ENCODE data around the gene EMP1. TPM values are rescaled to one million over a fixed set of nuclear protein-coding genes. Genes with fewer than 3 reads are reported as not detected.
A peak's percentile ranks its signal among the peaks of the same experiment; 100 is the strongest.

The EMP1 gene
- total and polyA plus RNA-seq, 2 experiments from 2014 or later, result 0.07 to 0.39 TPM

GRCh38 chr12:13228579-13228978 lies 32.1 kb downstream of the EMP1 start:
- Histone ChIP-seq H3K27me3 (ENCODE audit: insufficient read depth) (no peaks in the 10 kb centered on the region), H3K9me2 (ENCODE audit: insufficient read depth) (peaks cover 2% of the 10 kb centered on the region), H3K4me2 (no peak overlapping the region), H4K20me1 (replicated peaks; ENCODE audit: insufficient read depth) (no peaks in the 10 kb centered on the region), H3K36me3 (ENCODE audit: insufficient read depth) (no peaks in the 10 kb centered on the region), H2AFZ (no peak overlapping the region), H3K4me1 (ENCODE audit: insufficient read depth) (no peaks in the 10 kb centered on the region), H3K27ac (ENCODE audit: low read depth) (no peak overlapping the region), H3F3A (replicated peaks; ENCODE audit: low read depth) (no peaks in the 10 kb centered on the region), H3K4me3 (no peak overlapping the region), H3K79me2 (replicated peaks; ENCODE audit: insufficient read depth) (no peaks in the 10 kb centered on the region)
- no peak overlapping the region for H3K27ac Mint-ChIP-seq
- H3K4me1 Mint-ChIP-seq, result peaks cover 2% of the 10 kb centered on the region; the same call in 2 of the 3 replicates
- 0 out of 3 replicates have a peak, but pooled peaks cover 4% of the 10 kb centered on the region for H3K36me3 Mint-ChIP-seq (ENCODE audit: low read depth)
- peaks cover 5% of the 10 kb centered on the region for H3K27me3 Mint-ChIP-seq (ENCODE audit: insufficient read depth, low read depth, poor library complexity)
- no peak for TF ChIP-seq JUNB (IDR thresholded peaks at IDR 0.05; ENCODE audit: unreplicated experiment)
- peaks cover 7% of the 10 kb centered on the region; the same call in 1 of the 3 replicates for H3K9me3 Mint-ChIP-seq
- no peak for DNase-seq (ENCODE audit: low spot score)
- no peak overlapping the region for H3K4me3 Mint-ChIP-seq
- ATAC-seq, result no peak

GRCh38 chr12:13229504-13229903 lies 33.0 kb downstream of the EMP1 start:
- DNase-seq (ENCODE audit: low spot score) (peak; percentile 15), ATAC-seq (0 out of 3 replicates have a peak, but pooled peaks have one; percentile 24)
- Mint-ChIP-seq H3K9me3 (peaks cover 7% of the 10 kb centered on the region; the same call in 1 of the 3 replicates), H3K4me3 (no peak overlapping the region), H3K27ac (no peak overlapping the region), H3K36me3 (ENCODE audit: low read depth) (0 out of 3 replicates have a peak, but pooled peaks cover 4% of the 10 kb centered on the region), H3K4me1 (peaks cover 2% of the 10 kb centered on the region; the same call in 2 of the 3 replicates), H3K27me3 (ENCODE audit: insufficient read depth, low read depth, poor library complexity) (peaks cover 5% of the 10 kb centered on the region)
- TF ChIP-seq NANOG (IDR thresholded peaks at IDR 0.05; ENCODE audit: borderline replicate concordance), result no peak
- no peak for TF ChIP-seq JUNB (IDR thresholded peaks at IDR 0.05; ENCODE audit: unreplicated experiment)
- no peak for TF ChIP-seq ZNF462 (CRISPR knock-in tag; IDR thresholded peaks at IDR 0.05)
- peak in 1 of 2 experiments; percentile 31; a peak in 2 of 4 replicates for TF ChIP-seq CTCF (conservative IDR thresholded peaks at IDR 0.05; ENCODE audit: low read depth in 2 of 2)
- TF ChIP-seq ETS1 (IDR thresholded peaks at IDR 0.05), result no peak
- TF ChIP-seq STAT1 (IDR thresholded peaks at IDR 0.05; ENCODE audit: unreplicated experiment), result no peak
- no peak for TF ChIP-seq EZH2 (IDR thresholded peaks at IDR 0.05; ENCODE audit: low read depth, unreplicated experiment)
- TF ChIP-seq ZNF331 (CRISPR knock-in tag; IDR thresholded peaks at IDR 0.05; ENCODE audit: low read depth), result no peak
- Histone ChIP-seq H3K4me1 (ENCODE audit: insufficient read depth) (no peaks in the 10 kb centered on the region), H3K9me2 (ENCODE audit: insufficient read depth) (peaks cover 2% of the 10 kb centered on the region), H3K4me2 (no peak overlapping the region), H3K27me3 (ENCODE audit: insufficient read depth) (no peaks in the 10 kb centered on the region), H3K36me3 (ENCODE audit: insufficient read depth) (no peaks in the 10 kb centered on the region), H3K4me3 (no peak overlapping the region), H2AFZ (no peak overlapping the region), H4K20me1 (replicated peaks; ENCODE audit: insufficient read depth) (no peaks in the 10 kb centered on the region), H3F3A (replicated peaks; ENCODE audit: low read depth) (no peaks in the 10 kb centered on the region), H3K27ac (ENCODE audit: low read depth) (no peak overlapping the region), H3K79me2 (replicated peaks; ENCODE audit: insufficient read depth) (no peaks in the 10 kb centered on the region)

Measured in GM23338 (cell line).